Liver (tissue), 9 donors: Measurements from ENCODE around the gene KIFC1. TPM values are rescaled to one million over a fixed set of nuclear protein-coding genes. Genes with fewer than 3 reads are reported as not detected.

Source experiments
- DNase-seq: peaks from one replicate; pipeline ENCODE4 v3.0.0-alpha.2; 2017; ENCODE audit warnings: low spot score
- H3K27ac ChIP-seq, 2 donors: one replicate each; pipeline ENCODE4 v1.7.0; 2013; ENCODE audit warnings: inconsistent platforms in 2 of 2, low read length in 2 of 2, control low read depth in 1 of 2, low read depth in 1 of 2, mild to moderate bottlenecking in 1 of 2
- H3K27me3 ChIP-seq, 4 donors: one replicate each; pipeline versions ENCODE4 v1.6.1 to v1.7.0; 2013; ENCODE audit warnings: low read length in 3 of 4, inconsistent platforms in 1 of 4, mild to moderate bottlenecking in 1 of 4, moderate library complexity in 1 of 4; ENCODE audit not compliant: control insufficient read depth in 4 of 4, insufficient read depth in 4 of 4
- H3K36me3 ChIP-seq, 4 donors: one replicate each; pipeline versions ENCODE4 v1.6.1 to v1.7.0; 2013; ENCODE audit warnings: low read length in 3 of 4, mild to moderate bottlenecking in 3 of 4, low read depth in 1 of 4, moderate library complexity in 1 of 4; ENCODE audit not compliant: control insufficient read depth in 4 of 4, insufficient read depth in 3 of 4
- H3K4me1 ChIP-seq, 4 donors: one replicate each; pipeline versions ENCODE4 v1.6.1 to v1.7.0; 2013; ENCODE audit warnings: low read length in 3 of 4, mild to moderate bottlenecking in 3 of 4, moderate library complexity in 1 of 4; ENCODE audit not compliant: control insufficient read depth in 4 of 4, insufficient read depth in 4 of 4
- H3K4me3 ChIP-seq, 3 donors: one replicate each; pipeline versions ENCODE4 v1.6.1 to v1.7.0; 2013; ENCODE audit warnings: low read length in 3 of 3, control low read depth in 1 of 3, low read depth in 1 of 3, mild to moderate bottlenecking in 1 of 3
- H3K9ac ChIP-seq, 2 donors: one replicate each; pipeline ENCODE4 v1.7.0; 2013; ENCODE audit warnings: low read length in 2 of 2, mild to moderate bottlenecking in 2 of 2, moderate library complexity in 2 of 2, control low read depth in 1 of 2, low read depth in 1 of 2
- H3K9me3 ChIP-seq, 4 donors: one replicate each; pipeline versions ENCODE4 v1.6.1 to v1.7.0; 2013; ENCODE audit warnings: low read length in 3 of 4; ENCODE audit not compliant: control insufficient read depth in 4 of 4
- EGR1 ChIP-seq, 2 donors: IDR thresholded peaks; 2 replicates each; pipeline ENCODE4 v1.6.1; 2016 to 2018; ENCODE audit warnings: antibody characterized with exemption in 2 of 2, low read depth in 2 of 2
- FOXA1 ChIP-seq: IDR thresholded peaks from 2 replicates; pipeline ENCODE4 v1.6.1; 2016; ENCODE audit warnings: antibody characterized with exemption
- FOXA2 ChIP-seq: IDR thresholded peaks from 2 replicates; pipeline ENCODE4 v1.6.1; 2016; ENCODE audit warnings: antibody characterized with exemption
- GABPA ChIP-seq, 2 donors: IDR thresholded peaks in 1 of 2; conservative IDR thresholded peaks in 1 of 2; 2 replicates each; pipeline ENCODE4 v1.6.1; 2016; ENCODE audit warnings: antibody characterized with exemption in 2 of 2, mild to moderate bottlenecking in 1 of 2, moderate library complexity in 1 of 2
- HNF4A ChIP-seq, 2 donors: conservative IDR thresholded peaks; 2 replicates each; pipeline ENCODE4 v1.6.1; 2016; ENCODE audit warnings: antibody characterized with exemption in 2 of 2, mild to moderate bottlenecking in 2 of 2
- HNF4G ChIP-seq: IDR thresholded peaks from 2 replicates; pipeline ENCODE4 v1.6.1; 2016; ENCODE audit warnings: antibody characterized with exemption
- JUND ChIP-seq, 2 donors: IDR thresholded peaks; 2 replicates each; pipeline ENCODE4 v1.6.1; 2016; ENCODE audit warnings: antibody characterized with exemption in 2 of 2
- NR2F2 ChIP-seq: IDR thresholded peaks from 2 replicates; pipeline ENCODE4 v1.6.1; 2016; ENCODE audit warnings: antibody characterized with exemption
- RAD21 ChIP-seq, 2 donors: IDR thresholded peaks; 2 replicates each; pipeline ENCODE4 v1.6.1; 2016; ENCODE audit warnings: antibody characterized with exemption in 2 of 2, mild to moderate bottlenecking in 2 of 2
- RXRA ChIP-seq, 2 donors: IDR thresholded peaks; 2 replicates each; pipeline ENCODE4 v1.6.1; 2017 to 2018; ENCODE audit warnings: antibody characterized with exemption in 2 of 2, mild to moderate bottlenecking in 1 of 2
- SP1 ChIP-seq: IDR thresholded peaks from 2 replicates; pipeline ENCODE4 v1.6.1; 2018; ENCODE audit warnings: antibody characterized with exemption, mild to moderate bottlenecking
- TAF1 ChIP-seq: conservative IDR thresholded peaks from 2 replicates; pipeline ENCODE4 v1.6.1; 2016; ENCODE audit warnings: antibody characterized with exemption, mild to moderate bottlenecking
- YY1 ChIP-seq: IDR thresholded peaks from 2 replicates; pipeline ENCODE4 v1.6.1; 2016; ENCODE audit warnings: antibody characterized with exemption, mild to moderate bottlenecking
- WGBS: extraction: QIAGEN DNeasy Blood & Tissue Kit; methylation state at CpG from one replicate; pipeline ENCODE4 v1.1.7; 2013; 5-methylcytosine and 5-hydroxymethylcytosine counted together
- polyA plus RNA-seq, 2 donors: library from polyadenylated mRNA; stranded (reverse) in 1 of 2; unstranded in 1 of 2; fragments of 200-250 nt in 1 of 2; fragments of >200 nt in 1 of 2; fragmentation: Nextera tagmentation in 1 of 2; extraction: Ambion mirVana in 1 of 2; gene quantifications; one replicate each; pipeline versions ENCODE4 v1.2.1 to v1.2.3, GENCODE V29; 2013 to 2015
- total RNA-seq, 2 donors: library from RNA; depleted of rRNA; stranded (reverse); fragments of >200 nt; gene quantifications; one replicate each; pipeline ENCODE4 v1.2.3, GENCODE V29; 2014
- TF ChIP-seq, protein P1 (sequence below): IDR thresholded peaks from 2 replicates; pipeline ENCODE4 v1.6.1; 2016; ENCODE audit warnings: antibody characterized with exemption
- TF ChIP-seq, protein P2 (sequence below): IDR thresholded peaks from 2 replicates; pipeline ENCODE4 v1.6.1; 2016; ENCODE audit warnings: antibody characterized with exemption
- TF ChIP-seq, protein P3 (sequence below): IDR thresholded peaks from 2 replicates; pipeline ENCODE4 v1.6.1; 2016; ENCODE audit warnings: antibody characterized with exemption
- TF ChIP-seq, protein P4 (sequence below): fragments of 150-350 bp; IDR thresholded peaks from 2 replicates; pipeline ENCODE4 v1.5.1; 2017; ENCODE audit warnings: improper control_type of control experiment, low read depth, low read length; ENCODE audit not compliant: missing input control
- TF ChIP-seq, protein P5 (sequence below): IDR thresholded peaks from 2 replicates; pipeline ENCODE4 v1.6.1; 2016; ENCODE audit warnings: antibody characterized with exemption, mild to moderate bottlenecking
- donor health status: healthy.
- donor health status: healthy.
- donor health status: healthy.
- donor health status: healthy.
- donor health status: healthy.

KIFC1 gene
- total and polyA plus RNA-seq, 4 donors, result 0.08 to 30.0 (median 1.3) TPM

DNA sequence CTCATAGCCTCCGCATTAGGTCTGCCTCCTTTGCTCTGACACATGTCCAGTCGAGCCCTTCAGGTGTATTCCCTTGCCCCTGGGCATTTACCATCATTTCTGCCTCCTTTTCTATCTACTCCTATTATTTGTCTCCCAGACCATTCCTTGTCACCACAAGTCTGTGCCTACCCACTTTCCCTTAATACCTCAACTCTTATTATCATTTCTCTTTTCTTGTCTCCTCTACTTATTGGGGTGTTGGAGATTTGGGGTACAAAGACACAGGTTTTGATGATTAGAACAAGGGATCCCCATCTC is 29.7 kb downstream of the KIFC1 start:
- Histone ChIP-seq H3K4me3 (no peak overlapping the region), H3K27ac (no peak overlapping the region), H3K9ac (no peak overlapping the region), H3K4me1 (peaks cover 14 to 27% (median 21%) of the 10 kb centered on the region in 4 donors), H3K9me3 (no peaks in the 10 kb centered on the region), H3K36me3 (no peaks in the 10 kb centered on the region), H3K27me3 (no peaks in the 10 kb centered on the region)
- TF ChIP-seq FOXA2, result no peak
- no peak for TF ChIP-seq JUND (IDR thresholded peaks at IDR 0.05)
- no peak for TF ChIP-seq NR2F2
- no peak for TF ChIP-seq HNF4G
- no peak for TF ChIP-seq HNF4A (conservative IDR thresholded peaks at IDR 0.05)
- TF ChIP-seq RXRA (IDR thresholded peaks at IDR 0.05), result no peak
- no peak for TF ChIP-seq YY1
- TF ChIP-seq GABPA (IDR thresholded peaks at IDR 0.05 in 1 of 2, conservative IDR thresholded peaks at IDR 0.05 in 1 of 2), result no peak
- TF ChIP-seq TAF1, result no peak
- TF ChIP-seq, protein P1, sequence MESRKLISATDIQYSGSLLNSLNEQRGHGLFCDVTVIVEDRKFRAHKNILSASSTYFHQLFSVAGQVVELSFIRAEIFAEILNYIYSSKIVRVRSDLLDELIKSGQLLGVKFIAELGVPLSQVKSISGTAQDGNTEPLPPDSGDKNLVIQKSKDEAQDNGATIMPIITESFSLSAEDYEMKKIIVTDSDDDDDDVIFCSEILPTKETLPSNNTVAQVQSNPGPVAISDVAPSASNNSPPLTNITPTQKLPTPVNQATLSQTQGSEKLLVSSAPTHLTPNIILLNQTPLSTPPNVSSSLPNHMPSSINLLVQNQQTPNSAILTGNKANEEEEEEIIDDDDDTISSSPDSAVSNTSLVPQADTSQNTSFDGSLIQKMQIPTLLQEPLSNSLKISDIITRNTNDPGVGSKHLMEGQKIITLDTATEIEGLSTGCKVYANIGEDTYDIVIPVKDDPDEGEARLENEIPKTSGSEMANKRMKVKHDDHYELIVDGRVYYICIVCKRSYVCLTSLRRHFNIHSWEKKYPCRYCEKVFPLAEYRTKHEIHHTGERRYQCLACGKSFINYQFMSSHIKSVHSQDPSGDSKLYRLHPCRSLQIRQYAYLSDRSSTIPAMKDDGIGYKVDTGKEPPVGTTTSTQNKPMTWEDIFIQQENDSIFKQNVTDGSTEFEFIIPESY, result no peak
- no peak for TF ChIP-seq FOXA1
- TF ChIP-seq, protein P2, sequence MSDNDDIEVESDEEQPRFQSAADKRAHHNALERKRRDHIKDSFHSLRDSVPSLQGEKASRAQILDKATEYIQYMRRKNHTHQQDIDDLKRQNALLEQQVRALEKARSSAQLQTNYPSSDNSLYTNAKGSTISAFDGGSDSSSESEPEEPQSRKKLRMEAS, result no peak
- no peak for TF ChIP-seq EGR1 (IDR thresholded peaks at IDR 0.05; ENCODE audit: low read depth in 2 of 2)
- TF ChIP-seq RAD21 (IDR thresholded peaks at IDR 0.05), result no peak
- TF ChIP-seq, protein P3, sequence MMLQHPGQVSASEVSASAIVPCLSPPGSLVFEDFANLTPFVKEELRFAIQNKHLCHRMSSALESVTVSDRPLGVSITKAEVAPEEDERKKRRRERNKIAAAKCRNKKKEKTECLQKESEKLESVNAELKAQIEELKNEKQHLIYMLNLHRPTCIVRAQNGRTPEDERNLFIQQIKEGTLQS, result no peak
- TF ChIP-seq, protein P4, sequence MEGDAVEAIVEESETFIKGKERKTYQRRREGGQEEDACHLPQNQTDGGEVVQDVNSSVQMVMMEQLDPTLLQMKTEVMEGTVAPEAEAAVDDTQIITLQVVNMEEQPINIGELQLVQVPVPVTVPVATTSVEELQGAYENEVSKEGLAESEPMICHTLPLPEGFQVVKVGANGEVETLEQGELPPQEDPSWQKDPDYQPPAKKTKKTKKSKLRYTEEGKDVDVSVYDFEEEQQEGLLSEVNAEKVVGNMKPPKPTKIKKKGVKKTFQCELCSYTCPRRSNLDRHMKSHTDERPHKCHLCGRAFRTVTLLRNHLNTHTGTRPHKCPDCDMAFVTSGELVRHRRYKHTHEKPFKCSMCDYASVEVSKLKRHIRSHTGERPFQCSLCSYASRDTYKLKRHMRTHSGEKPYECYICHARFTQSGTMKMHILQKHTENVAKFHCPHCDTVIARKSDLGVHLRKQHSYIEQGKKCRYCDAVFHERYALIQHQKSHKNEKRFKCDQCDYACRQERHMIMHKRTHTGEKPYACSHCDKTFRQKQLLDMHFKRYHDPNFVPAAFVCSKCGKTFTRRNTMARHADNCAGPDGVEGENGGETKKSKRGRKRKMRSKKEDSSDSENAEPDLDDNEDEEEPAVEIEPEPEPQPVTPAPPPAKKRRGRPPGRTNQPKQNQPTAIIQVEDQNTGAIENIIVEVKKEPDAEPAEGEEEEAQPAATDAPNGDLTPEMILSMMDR, result no peak
- TF ChIP-seq, protein P5, sequence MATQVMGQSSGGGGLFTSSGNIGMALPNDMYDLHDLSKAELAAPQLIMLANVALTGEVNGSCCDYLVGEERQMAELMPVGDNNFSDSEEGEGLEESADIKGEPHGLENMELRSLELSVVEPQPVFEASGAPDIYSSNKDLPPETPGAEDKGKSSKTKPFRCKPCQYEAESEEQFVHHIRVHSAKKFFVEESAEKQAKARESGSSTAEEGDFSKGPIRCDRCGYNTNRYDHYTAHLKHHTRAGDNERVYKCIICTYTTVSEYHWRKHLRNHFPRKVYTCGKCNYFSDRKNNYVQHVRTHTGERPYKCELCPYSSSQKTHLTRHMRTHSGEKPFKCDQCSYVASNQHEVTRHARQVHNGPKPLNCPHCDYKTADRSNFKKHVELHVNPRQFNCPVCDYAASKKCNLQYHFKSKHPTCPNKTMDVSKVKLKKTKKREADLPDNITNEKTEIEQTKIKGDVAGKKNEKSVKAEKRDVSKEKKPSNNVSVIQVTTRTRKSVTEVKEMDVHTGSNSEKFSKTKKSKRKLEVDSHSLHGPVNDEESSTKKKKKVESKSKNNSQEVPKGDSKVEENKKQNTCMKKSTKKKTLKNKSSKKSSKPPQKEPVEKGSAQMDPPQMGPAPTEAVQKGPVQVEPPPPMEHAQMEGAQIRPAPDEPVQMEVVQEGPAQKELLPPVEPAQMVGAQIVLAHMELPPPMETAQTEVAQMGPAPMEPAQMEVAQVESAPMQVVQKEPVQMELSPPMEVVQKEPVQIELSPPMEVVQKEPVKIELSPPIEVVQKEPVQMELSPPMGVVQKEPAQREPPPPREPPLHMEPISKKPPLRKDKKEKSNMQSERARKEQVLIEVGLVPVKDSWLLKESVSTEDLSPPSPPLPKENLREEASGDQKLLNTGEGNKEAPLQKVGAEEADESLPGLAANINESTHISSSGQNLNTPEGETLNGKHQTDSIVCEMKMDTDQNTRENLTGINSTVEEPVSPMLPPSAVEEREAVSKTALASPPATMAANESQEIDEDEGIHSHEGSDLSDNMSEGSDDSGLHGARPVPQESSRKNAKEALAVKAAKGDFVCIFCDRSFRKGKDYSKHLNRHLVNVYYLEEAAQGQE, result no peak
- no peak for TF ChIP-seq SP1
- WGBS, result 90% methylated on average over 2 of the region's 2 CpGs
- no peak for DNase-seq

DNA sequence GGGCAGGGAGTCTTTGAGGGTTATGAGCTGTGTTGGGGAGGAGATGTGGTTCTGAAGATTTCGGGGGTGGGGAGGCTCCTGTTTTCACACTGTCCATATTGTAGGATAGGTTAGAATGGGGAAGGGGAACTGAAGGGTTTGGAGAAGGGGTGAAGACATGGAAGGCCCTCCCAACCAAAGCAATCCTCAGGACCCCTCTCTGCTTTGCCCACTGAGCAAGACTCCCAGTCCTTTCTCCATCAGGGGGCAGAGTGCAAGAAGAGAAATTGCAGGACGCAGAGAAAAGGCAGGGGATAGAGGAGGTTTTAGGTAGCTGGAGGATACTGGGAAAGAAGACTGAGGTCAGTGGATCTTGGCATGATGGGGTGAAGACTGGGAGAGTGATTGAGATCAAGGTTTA is 32.2 kb downstream of the KIFC1 start:
- H3K4me1 ChIP-seq, result peaks cover 7 to 24% (median 16%) of the 10 kb centered on the region in 4 donors
- no peaks in the 10 kb centered on the region for H3K9me3 ChIP-seq
- H3K27me3 ChIP-seq, result no peaks in the 10 kb centered on the region
- TF ChIP-seq NR2F2 (no peak), TAF1 (no peak), RXRA (IDR thresholded peaks at IDR 0.05) (no peak)
- TF ChIP-seq, protein P5, result no peak
- H3K9ac ChIP-seq, result no peak overlapping the region
- H3K4me3 ChIP-seq, result no peak overlapping the region
- WGBS, result 94% methylated on average over 2 of the region's 2 CpGs
- H3K27ac ChIP-seq, result no peak overlapping the region
- DNase-seq, result no peak
- no peaks in the 10 kb centered on the region for H3K36me3 ChIP-seq
